H1 (cell line): ENCODE measurements around the gene RAD18. TPM values are rescaled to one million over a fixed set of nuclear protein-coding genes. Genes with fewer than 3 reads are reported as not detected.

ENCODE experiments used
- ASH2L ChIP-seq: fragments of 200-600, 300-600 bp; sonication (generic); IDR thresholded peaks from one replicate; pipeline ENCODE4 v1.7.1; 2017; ENCODE audit warnings: low read length
- ATF3 ChIP-seq: IDR thresholded peaks from 2 replicates; pipeline ENCODE4 v1.6.1; 2011; ENCODE audit warnings: low read depth, mild to moderate bottlenecking, low read length; ENCODE audit not compliant: insufficient read depth
- CTCF ChIP-seq, 3 experiments: IDR thresholded peaks; 1 replicate in 2 of 3; 2 replicates in 1 of 3; pipeline versions ENCODE4 v1.5.1 to v1.6.1; 2011; ENCODE audit warnings: low read length in 3 of 3, mild to moderate bottlenecking in 3 of 3, inconsistent platforms in 2 of 3, low read depth in 1 of 3, moderate library complexity in 1 of 3; ENCODE audit not compliant: insufficient read depth in 1 of 3; ENCODE audit errors: control extremely low read depth in 1 of 3
- FOSL1 ChIP-seq: IDR thresholded peaks from 2 replicates; pipeline ENCODE4 v1.6.1; 2011; ENCODE audit warnings: mild to moderate bottlenecking, low read depth, low read length, moderate library complexity; ENCODE audit not compliant: insufficient read depth
- GTF2F1 ChIP-seq: IDR thresholded peaks from 2 replicates; pipeline ENCODE4 v1.6.1; 2012; ENCODE audit warnings: low read depth, low read length, improper control_type of control experiment, borderline replicate concordance
- NRF1 ChIP-seq: IDR thresholded peaks from 2 replicates; pipeline ENCODE4 v1.6.1; 2011; ENCODE audit warnings: mild to moderate bottlenecking, low read depth, low read length, improper control_type of control experiment
- RBBP5 ChIP-seq: IDR thresholded peaks from 2 replicates; pipeline ENCODE4 v1.7.1; 2012; ENCODE audit warnings: low read depth, mild to moderate bottlenecking, inconsistent platforms, low read length, moderate library complexity, borderline replicate concordance
- RXRA ChIP-seq: IDR thresholded peaks from 2 replicates; pipeline ENCODE4 v1.6.1; 2011; ENCODE audit warnings: low read depth, mild to moderate bottlenecking, low read length, moderate library complexity; ENCODE audit not compliant: insufficient read depth
- SIRT6 ChIP-seq: IDR thresholded peaks from one replicate; pipeline ENCODE4 v1.7.1; 2012; ENCODE audit warnings: low read length, inconsistent platforms
- SP2 ChIP-seq: IDR thresholded peaks from 2 replicates; pipeline ENCODE4 v1.6.1; 2012; ENCODE audit warnings: mild to moderate bottlenecking, low read length, inconsistent platforms
- SUZ12 ChIP-seq: fragments of 200-600 bp; sonication (generic); IDR thresholded peaks from 2 replicates; pipeline ENCODE4 v1.6.1; 2012; ENCODE audit warnings: mild to moderate bottlenecking, inconsistent platforms, low read length, moderate library complexity, mixed read lengths
- TAF7 ChIP-seq: optimal IDR thresholded peaks from 2 replicates; pipeline ENCODE3; 2011; ENCODE audit warnings: low read depth, mild to moderate bottlenecking, inconsistent platforms, low read length, moderate library complexity, borderline replicate concordance
- TBP ChIP-seq: IDR thresholded peaks from 2 replicates; pipeline ENCODE4 v1.6.1; 2011; ENCODE audit warnings: low read depth, low read length, improper control_type of control experiment
- TEAD4 ChIP-seq: IDR thresholded peaks from 2 replicates; pipeline ENCODE4 v1.6.1; 2012; ENCODE audit warnings: low read depth, low read length, inconsistent platforms, mixed read lengths
- USF2 ChIP-seq: IDR thresholded peaks from 2 replicates; pipeline ENCODE4 v1.6.1; 2011; ENCODE audit warnings: low read length, improper control_type of control experiment
- polyA plus RNA-seq, 7 experiments: library from polyadenylated mRNA; depleted of rRNA in 3 of 7; stranded (reverse) in 5 of 7; unstranded in 2 of 7; fragments of >200 nt in 5 of 7; fragments of 200-250 nt in 2 of 7; gene quantifications; 1 replicate in 5 of 7; 2 replicates in 1 of 7; 4 replicates in 1 of 7; pipeline versions ENCODE4 v1.2.1 to v1.2.3, GENCODE V29; 2011 to 2013; ENCODE audit warnings: missing spikeins in 2 of 7, mixed read lengths in 2 of 7
- total RNA-seq: library from RNA; stranded (reverse); fragmentation: NEBNext Ultra II Directional; extraction: Animal tissue kit (Norgen Biotek cat#: 25700); gene quantifications from 2 replicates; pipeline ENCODE4 v1.2.1, GENCODE V29; 2021

Gene RAD18
- total and polyA plus RNA-seq, 2 of the 8 experiments (the other 6 are each of a cell fraction or from before 2014, with no cell fraction given): 13.0 to 23.2 TPM

GRCh38 chr3:8963137-8963853 is at the start of gene RAD18 (continued):
- TF ChIP-seq SUZ12: no peak
- peak; percentile 71; the same call in 1 of the 2 replicates for TF ChIP-seq RBBP5
- no peak for TF ChIP-seq FOSL1
- peak; percentile 96 for TF ChIP-seq ATF3
- no peak for TF ChIP-seq GTF2F1
- no peak for TF ChIP-seq SIRT6
- no peak for TF ChIP-seq USF2
- peak; percentile 83; the same call in 1 of the 2 replicates for TF ChIP-seq TEAD4
- TF ChIP-seq CTCF (IDR thresholded peaks at IDR 0.05; ENCODE audit: control extremely low read depth in 1 of 3, insufficient read depth in 1 of 3, low read depth in 1 of 3, low read length in 3 of 3): no peak
- no peak for TF ChIP-seq SP2
- peak; percentile 80 for TF ChIP-seq NRF1
- peak; percentile 86 for TF ChIP-seq ASH2L
- TF ChIP-seq TAF7: no peak
- TF ChIP-seq TBP: no peak; the same call in none of the 2 replicates
- TF ChIP-seq RXRA: no peak
